T-helper 2 cell treated with Interferon-gamma antibody and Interleukin-4, amounts not matched to agents 100 ng/mL and 5 ng/mL, for 36 hours (primary cell): ENCODE measurements around the gene FBXL12. TPM values are rescaled to one million over a fixed set of nuclear protein-coding genes. Genes with fewer than 3 reads are reported as not detected.
"Not testable (repeated sequence)": the region's sequence is repeated elsewhere in the genome, so short reads cannot be mapped to it uniquely, and the experiment has no call there.

Experiments
- intact Hi-C: fragments of 100-400 bp; cut with micrococcal nuclease; formaldehyde crosslinking; loops from one replicate; pipeline ENCODE4 v1.15.1; 2023
- total RNA-seq: library from RNA; stranded (reverse); gene quantifications from 2 replicates; pipeline ENCODE4 v1.2.3, GENCODE V29; 2022

FBXL12 gene
- total RNA-seq, 1 donor from 2014 or later = 17.9 TPM

DNA sequence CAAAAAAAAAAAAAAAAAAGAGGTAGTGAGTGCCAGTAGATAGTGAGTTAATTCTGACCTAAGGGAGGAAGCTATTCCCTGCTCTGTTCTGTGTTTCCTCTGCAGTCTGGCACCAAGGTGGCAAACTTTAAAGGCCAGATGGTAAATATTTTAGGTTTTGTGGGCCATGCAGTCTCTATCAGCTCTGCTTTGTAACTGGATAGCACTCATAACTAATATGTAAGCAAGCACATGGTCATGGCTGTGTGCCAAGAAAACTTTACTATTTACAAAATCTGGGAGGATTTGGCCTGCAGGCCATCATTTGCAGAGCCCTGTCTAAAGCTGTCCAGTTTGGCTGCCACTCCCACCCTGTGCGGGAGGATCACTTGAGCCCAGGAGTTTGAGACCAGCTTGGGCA is 20.5 kb upstream of the FBXL12 start:
- intact Hi-C loops = no loop called here

GRCh38 chr19:9838324-9838723 is 19.4 kb upstream of the FBXL12 start:
- intact Hi-C loops = no loop called here

- intact Hi-C loops = no loop called here
Observed at GRCh38 chr19:9836021-9836420, 17.1 kb upstream of the FBXL12 start.

GRCh38 chr19:9835507-9835949 is 16.6 kb upstream of the FBXL12 start:
- intact Hi-C loops = loop anchor here (1.0 kb wide), 3 partner anchors 8 to 44 kb away; partner anchors contain the start of genes FBXL12 and UBL5

DNA sequence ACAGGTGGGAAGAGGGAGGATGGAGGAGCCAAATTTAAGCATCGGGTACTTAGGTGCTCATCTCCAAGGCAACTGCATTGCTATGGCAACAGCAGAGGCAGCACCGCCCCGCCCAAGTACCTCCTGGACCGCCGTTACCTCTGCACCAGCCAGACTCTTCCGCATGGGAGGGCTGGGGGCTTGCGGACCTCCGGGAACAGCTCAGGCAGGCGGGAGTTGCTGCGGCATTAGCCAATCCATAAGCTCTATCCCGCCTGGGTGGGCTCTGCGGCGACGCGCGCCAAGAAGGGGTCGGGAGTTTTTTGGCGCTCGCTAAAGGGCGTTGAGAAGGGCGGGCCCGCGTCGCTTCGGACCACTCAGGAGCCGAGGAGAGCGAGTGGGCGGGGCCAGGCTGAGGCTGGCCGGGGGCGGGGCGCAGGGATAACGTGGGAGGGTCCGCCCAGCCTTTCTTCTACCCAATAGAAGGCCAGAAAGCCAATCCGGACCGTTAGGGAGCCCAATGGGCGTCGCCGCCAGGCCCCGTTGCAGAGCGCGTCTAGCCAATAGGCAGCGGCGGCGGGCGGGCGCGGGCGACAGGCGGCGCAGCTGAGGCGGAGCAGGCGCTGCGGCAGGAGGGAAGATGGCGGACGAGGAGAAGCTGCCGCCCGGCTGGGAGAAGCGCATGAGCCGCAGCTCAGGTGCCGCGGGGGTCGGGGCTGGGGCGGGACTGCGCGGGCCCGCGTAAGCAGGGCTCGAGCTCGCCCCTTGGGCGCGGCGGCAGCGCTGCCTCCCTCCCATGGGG is 16.0 kb upstream of the FBXL12 start, which contains the start of gene PIN1:
Gene PIN1, plus strand, starts transcription at position 593 of the 781 bp plus-strand sequence. Its CDS starts 27 bp downstream, at position 620.
- intact Hi-C loops = loop anchor here (1.0 kb wide), 3 partner anchors 8 to 44 kb away; partner anchors contain the start of genes FBXL12 and UBL5

DNA sequence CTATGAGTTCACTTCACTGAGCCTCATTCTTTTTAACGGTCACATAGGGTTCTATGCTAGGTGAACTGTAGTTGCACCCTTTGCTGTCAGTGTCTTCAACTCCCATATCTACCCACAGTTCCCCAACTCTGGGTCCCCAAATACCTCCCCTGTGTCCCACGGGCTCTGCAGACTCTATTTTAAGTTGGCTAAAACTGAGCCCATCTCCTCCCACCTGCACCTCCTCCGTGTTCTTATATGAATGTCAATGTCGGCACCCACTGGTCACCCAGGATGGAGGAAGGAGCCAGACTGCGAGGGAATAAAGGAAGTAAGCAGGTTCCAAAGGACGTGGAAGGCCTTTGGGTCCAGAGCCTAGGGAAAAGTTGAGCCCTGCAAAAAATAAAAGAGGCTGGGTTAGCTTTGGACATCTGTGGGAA is 15.4 kb upstream of the FBXL12 start:
- intact Hi-C loops = no loop called here

DNA sequence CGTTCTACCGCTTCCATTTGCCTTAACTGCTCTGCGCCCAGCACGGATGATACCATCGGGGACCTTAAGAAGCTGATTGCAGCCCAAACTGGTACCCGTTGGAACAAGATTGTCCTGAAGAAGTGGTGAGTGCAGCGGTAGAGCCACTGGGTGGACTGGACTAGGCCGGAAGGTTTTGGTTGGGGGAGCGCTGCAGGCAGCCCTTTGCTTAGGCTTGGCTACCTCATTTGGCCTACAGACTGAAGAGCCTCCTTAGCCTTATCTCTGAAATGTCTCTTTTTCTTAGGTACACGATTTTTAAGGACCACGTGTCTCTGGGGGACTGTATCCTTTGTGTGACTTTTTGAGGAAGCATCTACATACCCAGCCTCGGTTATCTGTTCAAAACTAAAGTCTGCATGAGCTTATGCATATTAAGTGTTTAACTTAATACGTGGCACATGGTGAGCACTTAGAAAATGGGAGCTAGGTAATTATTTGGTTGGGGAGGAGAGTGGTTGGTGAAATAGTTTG is 9.7 kb upstream of the FBXL12 start:
- intact Hi-C loops = no loop called here

DNA sequence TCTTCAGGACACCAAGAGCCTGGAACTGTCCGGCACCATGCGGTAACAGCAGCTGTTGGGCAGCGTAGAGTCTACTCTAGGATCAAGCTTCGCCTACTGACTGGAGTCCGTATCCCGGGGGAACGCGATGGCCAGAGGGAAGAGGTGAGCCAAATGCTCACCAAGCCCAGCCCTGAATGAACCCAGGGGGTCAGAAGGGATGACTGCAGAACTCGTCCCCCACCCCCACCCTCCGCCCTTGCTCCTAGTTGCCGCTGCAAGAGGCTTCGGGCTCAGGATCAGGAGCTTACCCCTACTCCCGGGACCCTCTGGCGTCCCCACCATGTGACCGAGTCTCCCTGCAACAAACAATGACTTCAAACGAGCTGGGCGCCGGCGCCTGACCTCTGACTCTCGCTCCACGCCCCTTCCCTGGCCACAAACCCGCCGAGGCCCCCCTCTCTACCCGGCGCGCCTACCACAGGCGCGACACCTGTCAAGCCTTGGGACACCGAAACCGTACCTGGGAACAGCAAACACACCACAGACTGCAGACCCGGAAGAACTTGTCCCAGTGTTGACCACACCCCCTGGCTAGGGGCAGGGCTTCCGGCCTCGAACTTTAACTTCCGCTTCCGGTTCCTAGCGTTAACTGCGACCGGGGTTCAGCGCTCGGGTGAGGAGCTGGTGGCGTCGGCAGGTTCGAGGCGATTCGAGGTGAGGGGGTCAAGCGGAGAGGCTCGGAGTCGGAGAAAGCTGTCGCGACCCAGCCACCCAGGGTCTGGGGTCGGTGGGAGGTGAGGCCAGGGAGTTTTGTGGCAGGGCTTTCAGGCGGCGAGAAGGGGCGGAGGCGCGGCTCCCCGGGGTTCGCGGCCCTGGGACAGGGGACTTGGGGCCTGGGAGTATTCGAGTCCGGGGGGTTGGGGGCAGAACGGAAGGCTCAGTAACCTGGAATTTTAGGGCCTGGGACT is 8.7 kb upstream of the FBXL12 start, which contains the start of gene UBL5:
Gene UBL5, plus strand, starts transcription at position 630 of the 950 bp plus-strand sequence. CDS start 420 bp downstream, outside the sequence.
- intact Hi-C loops = loop anchor here (1.0 kb wide), 1 partner anchor 8 kb away; the partner anchor contains the start of gene PIN1

- intact Hi-C loops = no loop called here
Observed at GRCh38 chr19:9823816-9824215, 4.9 kb upstream of the FBXL12 start.

- intact Hi-C loops = not testable (repeated sequence)
Observed at GRCh38 chr19:9820034-9820433, 1.2 kb upstream of the FBXL12 start.

- intact Hi-C loops = loop anchor here (1.0 to 2.0 kb wide), 7 partner anchors 16 to 987 kb away; partner anchors contain the start of genes MBD3L1, PIN1, ZNF317 and ZNF558
Observed at GRCh38 chr19:9819596-9819909, 674 bp upstream of the FBXL12 start.

- intact Hi-C loops = loop anchor here (2.0 kb wide), 2 partner anchors 49 to 677 kb away; partner anchors contain the start of genes ZNF317 and ZNF846
Observed at GRCh38 chr19:9818175-9818733, 625 bp downstream of the FBXL12 start.

DNA sequence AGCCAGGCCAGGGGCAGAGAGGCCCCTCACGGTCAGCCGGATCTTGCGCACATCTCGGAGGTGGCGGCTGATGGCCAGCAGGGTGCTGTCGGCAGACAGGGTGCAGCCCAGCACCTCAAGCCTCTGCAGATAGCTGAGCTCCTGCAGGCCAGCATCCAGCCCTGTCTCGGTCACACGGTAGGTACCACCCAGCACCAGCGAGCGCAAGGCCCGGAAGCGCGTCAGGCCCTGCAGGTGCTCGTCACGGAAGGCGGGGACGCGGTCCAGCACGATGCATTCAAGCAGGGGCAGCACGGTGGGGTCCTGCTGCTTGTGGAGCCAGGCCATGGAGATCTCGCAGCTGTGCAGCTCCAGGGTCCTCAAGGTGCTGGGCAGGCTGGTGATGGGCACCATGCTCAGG is 7.7 kb downstream of the FBXL12 start:
- intact Hi-C loops = no loop called here

- intact Hi-C loops = no loop called here
Observed at GRCh38 chr19:9808855-9809824, 9.7 kb downstream of the FBXL12 start.

DNA sequence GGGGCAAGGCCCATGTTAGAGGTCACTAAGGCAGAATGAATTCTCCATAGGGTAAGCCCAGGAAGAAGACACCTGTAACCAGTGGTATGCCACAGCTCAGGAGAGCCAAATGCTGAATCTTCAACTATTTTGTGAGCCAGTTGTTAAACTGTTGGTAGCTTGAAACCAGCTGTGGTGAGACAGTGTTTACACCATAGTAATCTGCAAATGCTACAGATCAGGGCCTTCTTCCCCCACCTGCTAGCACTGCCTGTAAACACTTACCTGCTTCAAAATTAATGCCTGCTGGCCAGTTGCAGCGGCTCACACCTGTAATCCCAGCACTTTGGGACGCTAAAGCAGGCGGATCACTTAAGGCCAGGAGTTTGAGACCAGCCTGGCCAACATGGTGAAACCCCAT is 12.1 kb downstream of the FBXL12 start:
- intact Hi-C loops = no loop called here

DNA sequence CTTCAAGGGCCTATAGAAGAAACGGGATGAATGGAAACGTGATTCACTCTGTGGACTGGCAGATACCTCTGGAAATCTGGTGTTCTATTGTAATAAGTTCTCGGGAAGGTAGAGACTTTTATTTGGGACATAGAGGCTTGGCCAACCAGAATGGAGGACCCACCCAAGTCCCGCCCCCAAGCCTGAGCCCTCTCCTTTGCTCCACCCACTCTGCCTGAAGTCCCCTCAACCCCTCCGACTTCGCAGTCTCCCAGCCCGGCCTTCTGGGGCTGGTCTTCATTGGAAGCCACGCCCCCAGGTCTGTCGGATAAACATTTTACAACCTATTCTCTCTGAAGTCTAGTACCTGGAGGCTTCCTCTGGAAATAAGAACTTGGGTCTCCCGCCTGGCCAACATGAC is 16.9 kb downstream of the FBXL12 start:
- intact Hi-C loops = no loop called here

DNA sequence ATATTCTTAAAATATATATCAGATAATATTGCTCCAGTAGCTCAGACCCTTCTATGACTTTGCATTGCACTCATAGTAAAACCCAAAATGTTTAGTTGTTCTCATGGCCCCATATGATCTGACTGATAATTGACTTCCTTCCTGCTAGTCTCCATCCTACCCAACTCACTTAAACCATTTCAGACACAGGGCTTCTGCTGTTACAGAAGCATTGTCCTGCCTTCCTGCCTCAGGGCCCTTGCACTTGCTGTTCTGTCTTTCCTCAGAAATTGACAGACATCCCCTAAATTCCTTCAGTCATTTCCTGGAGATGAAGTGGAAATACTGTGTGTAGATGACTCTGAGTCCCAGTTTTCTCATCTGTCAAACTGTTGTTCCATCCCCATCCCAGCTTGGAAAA is 19.7 kb downstream of the FBXL12 start:
- intact Hi-C loops = loop anchor here (10.0 kb wide), 1 partner anchor 1874 kb away; the partner anchor contains the start of genes CTXN1 and SNAPC2

GRCh38 chr19:9797871-9798270 is 21.0 kb downstream of the FBXL12 start:
- intact Hi-C loops = loop anchor here (2.0 to 10.0 kb wide), 2 partner anchors 177 to 1873 kb away; partner anchors contain the start of genes CTXN1, SNAPC2 and ZNF561

DNA sequence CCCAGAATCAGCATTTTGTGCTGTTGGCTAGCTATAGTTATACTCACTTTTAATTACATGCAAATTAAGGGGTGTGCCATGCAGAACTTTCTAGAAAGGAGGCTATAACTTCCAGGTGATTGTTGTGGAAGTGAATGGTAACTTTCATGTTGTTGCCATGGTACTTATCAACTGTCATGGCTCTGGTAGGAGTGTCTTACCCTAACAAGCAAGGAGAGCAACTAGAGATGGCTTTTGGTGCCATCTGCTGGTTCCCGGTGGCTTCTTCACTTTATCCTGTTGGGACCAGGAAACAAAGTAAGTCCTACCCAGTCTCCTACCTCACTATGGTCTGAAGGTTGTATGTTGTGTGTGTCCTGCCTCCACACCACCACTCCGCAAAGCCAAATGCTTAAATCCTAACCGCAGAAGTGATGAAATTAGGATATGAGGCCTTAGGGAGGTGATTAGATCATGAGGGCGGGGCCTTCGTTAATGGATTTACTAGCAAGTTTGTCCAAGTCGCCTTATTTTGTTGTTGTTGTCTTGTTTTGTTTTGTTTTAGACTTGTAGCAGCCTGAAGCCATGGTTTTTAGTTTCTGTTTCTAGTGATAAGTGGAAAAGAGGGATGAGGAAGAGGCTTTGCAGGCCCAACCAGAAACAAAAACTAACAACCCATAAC is 22.6 kb downstream of the FBXL12 start:
- intact Hi-C loops = loop anchor here (1.0 to 10.0 kb wide), 7 partner anchors 23 to 1871 kb away; partner anchors contain the start of genes CTXN1, FBXL12, SNAPC2 and ZNF266
